PFSK-1 (cell line): ENCODE results near the gene GRWD1.

Experiments used
- FOXP2 ChIP-seq: optimal IDR thresholded peaks from 2 replicates; pipeline ENCODE3; 2011; ENCODE audit warnings: borderline replicate concordance, control low read depth, inconsistent platforms; ENCODE audit not compliant: insufficient read depth; ENCODE audit errors: extremely low read length, extremely low read depth
- POLR2AphosphoS5 ChIP-seq: IDR thresholded peaks from 2 replicates; pipeline ENCODE4 v1.6.1; 2012; ENCODE audit warnings: low read depth, mild to moderate bottlenecking, control low read depth, low read length, moderate library complexity
- REST ChIP-seq, 2 experiments: IDR thresholded peaks; 2 replicates each; pipeline versions ENCODE4 v1.6.1 to v1.8.0; 2011 to 2012; ENCODE audit warnings: low read depth in 2 of 2, low read length in 2 of 2, control low read depth in 1 of 2, inconsistent platforms in 1 of 2, mild to moderate bottlenecking in 1 of 2, moderate library complexity in 1 of 2; ENCODE audit not compliant: insufficient read depth in 1 of 2
- SIN3A ChIP-seq: IDR thresholded peaks from 2 replicates; pipeline ENCODE4 v1.6.1; 2012; ENCODE audit warnings: mild to moderate bottlenecking, low read length, moderate library complexity, borderline replicate concordance; ENCODE audit not compliant: insufficient read depth
- TAF1 ChIP-seq: IDR thresholded peaks from 2 replicates; pipeline ENCODE4 v1.6.1; 2012; ENCODE audit warnings: low read length, control low read depth, borderline replicate concordance; ENCODE audit not compliant: insufficient read depth

Gene GRWD1

GRCh38 chr19:48461982-48462655 is 16.3 kb downstream of the GRWD1 start:
- TF ChIP-seq REST (IDR thresholded peaks at IDR 0.05; ENCODE audit: insufficient read depth in 1 of 2, low read depth in 2 of 2, low read length in 2 of 2) (no peak), SIN3A (no peak), FOXP2 (peak; percentile 28), TAF1 (no peak), POLR2AphosphoS5 (no peak; the same call in 1 of the 2 replicates)

- TF ChIP-seq SIN3A (no peak), POLR2AphosphoS5 (no peak), FOXP2 (no peak), TAF1 (no peak), REST (IDR thresholded peaks at IDR 0.05; ENCODE audit: insufficient read depth in 1 of 2, low read depth in 2 of 2, low read length in 2 of 2) (no peak)
Observed at GRCh38 chr19:48465215-48465614, 19.4 kb downstream of the GRWD1 start.

- TF ChIP-seq POLR2AphosphoS5 (no peak), FOXP2 (no peak), REST (IDR thresholded peaks at IDR 0.05; ENCODE audit: insufficient read depth in 1 of 2, low read depth in 2 of 2, low read length in 2 of 2) (no peak), TAF1 (no peak), SIN3A (no peak)
Observed at GRCh38 chr19:48466561-48467325, 21.0 kb downstream of the GRWD1 start.

- no peak for TF ChIP-seq POLR2AphosphoS5
- TF ChIP-seq FOXP2 = peak; percentile 82
- TF ChIP-seq REST (IDR thresholded peaks at IDR 0.05; ENCODE audit: insufficient read depth in 1 of 2, low read depth in 2 of 2, low read length in 2 of 2) = no peak
- no peak for TF ChIP-seq TAF1
- TF ChIP-seq SIN3A = no peak
Observed at GRCh38 chr19:48468772-48469288, 23.0 kb downstream of the GRWD1 start.
